NT2/D1 (cell line): ENCODE measurements around the gene TANC1.

ENCODE experiments used
- DNase-seq: peaks from one replicate; pipeline ENCODE4 v3.0.0-alpha.2; 2011; ENCODE audit warnings: low read depth, low spot score
- H3K27me3 ChIP-seq: 2 replicates; pipeline ENCODE4 v1.6.0; 2011; ENCODE audit warnings: mild to moderate bottlenecking; ENCODE audit not compliant: insufficient read length, insufficient read depth
- H3K36me3 ChIP-seq: 2 replicates; pipeline ENCODE4 v1.6.1; 2011; ENCODE audit warnings: mild to moderate bottlenecking, low read length, mixed read lengths; ENCODE audit not compliant: insufficient read depth, insufficient read length
- H3K4me1 ChIP-seq: 2 replicates; pipeline ENCODE4 v1.5.1; 2011; ENCODE audit not compliant: insufficient read depth, insufficient read length
- H3K4me3 ChIP-seq: 2 replicates; pipeline ENCODE4 v1.5.1; 2011; ENCODE audit warnings: low read depth; ENCODE audit not compliant: insufficient read length
- H3K9ac ChIP-seq: 2 replicates; pipeline ENCODE4 v1.6.0; 2011; ENCODE audit warnings: low read depth; ENCODE audit not compliant: insufficient read length
- H3K9me3 ChIP-seq: 2 replicates; pipeline ENCODE4 v1.5.1; 2011; ENCODE audit warnings: mild to moderate bottlenecking, low read length; ENCODE audit not compliant: insufficient read depth
- SUZ12 ChIP-seq: IDR thresholded peaks from 2 replicates; pipeline ENCODE4 v1.6.1; 2011; ENCODE audit not compliant: insufficient read length, insufficient read depth; ENCODE audit errors: extremely low read depth
- YY1 ChIP-seq: IDR thresholded peaks from 2 replicates; pipeline ENCODE4 v1.6.1; 2011; ENCODE audit not compliant: insufficient read length, insufficient read depth
- ZNF274 ChIP-seq: IDR thresholded peaks from 2 replicates; pipeline ENCODE4 v1.6.1; 2011; ENCODE audit warnings: mild to moderate bottlenecking, low read depth, low read length

The TANC1 gene

GRCh38 chr2:158997037-158997790, 28.8 kb downstream of the TANC1 start:
- H3K27me3 ChIP-seq, result no peaks in the 10 kb centered on the region
- peaks cover 3% of the 10 kb centered on the region for H3K4me1 ChIP-seq
- H3K36me3 ChIP-seq, result peaks cover 18% of the 10 kb centered on the region
- H3K9me3 ChIP-seq, result no peaks in the 10 kb centered on the region
- TF ChIP-seq YY1, result no peak
- no peak for TF ChIP-seq SUZ12
- TF ChIP-seq ZNF274, result no peak
- no peak for DNase-seq
- H3K4me3 ChIP-seq, result no peak overlapping the region
- H3K9ac ChIP-seq, result no peak overlapping the region

DNA sequence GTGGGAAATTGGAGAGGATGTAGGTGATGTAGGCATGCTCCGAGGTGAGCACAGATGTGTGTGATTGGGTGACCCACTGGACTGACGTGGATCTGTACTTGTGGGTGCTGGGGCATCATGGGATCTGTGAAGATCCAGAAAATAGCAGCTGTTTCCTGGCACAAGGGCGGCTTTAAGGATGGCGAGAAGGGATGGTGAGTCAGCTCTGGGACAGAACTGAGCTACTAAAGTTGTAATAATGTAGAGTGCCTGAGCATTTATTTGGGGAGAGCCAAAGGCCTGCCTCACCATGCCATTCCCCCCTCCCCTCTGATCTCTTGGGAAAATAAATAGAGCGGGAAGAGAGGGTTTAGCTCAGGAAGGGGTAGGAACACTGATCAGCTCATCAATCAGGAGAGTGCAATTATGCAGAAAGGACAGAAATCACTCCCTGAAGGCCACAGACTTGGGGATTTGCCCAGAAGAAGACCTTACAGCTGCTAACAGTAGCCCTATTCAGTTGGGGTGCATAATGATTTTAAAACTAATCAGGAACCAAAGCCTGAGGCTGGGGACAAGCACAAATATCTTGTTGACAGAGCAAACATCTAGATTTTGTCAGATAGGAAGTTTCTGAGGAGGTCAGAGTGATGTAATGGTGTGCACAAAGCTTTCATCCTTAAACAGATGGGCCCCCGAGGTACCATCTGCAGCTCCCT, 30.3 kb downstream of the TANC1 start:
- Histone ChIP-seq H3K4me1 (peaks cover 3% of the 10 kb centered on the region), H3K36me3 (peaks cover 32% of the 10 kb centered on the region), H3K27me3 (no peaks in the 10 kb centered on the region), H3K9ac (no peak overlapping the region), H3K4me3 (no peak overlapping the region), H3K9me3 (no peaks in the 10 kb centered on the region)
- TF ChIP-seq YY1 (no peak), ZNF274 (no peak), SUZ12 (no peak)
- no peak for DNase-seq

- TF ChIP-seq SUZ12, result no peak
- TF ChIP-seq YY1, result no peak
- TF ChIP-seq ZNF274, result no peak
- peaks cover 3% of the 10 kb centered on the region for H3K4me1 ChIP-seq
- H3K4me3 ChIP-seq, result no peak overlapping the region
- peaks cover 3% of the 10 kb centered on the region for H3K9me3 ChIP-seq
- H3K27me3 ChIP-seq, result no peaks in the 10 kb centered on the region
- no peak overlapping the region for H3K9ac ChIP-seq
- DNase-seq, result no peak
- peaks cover 33% of the 10 kb centered on the region for H3K36me3 ChIP-seq
These were observed 31.0 kb downstream of the TANC1 start for GRCh38 chr2:158999458-158999857.

GRCh38 chr2:159000072-159000471, 31.6 kb downstream of the TANC1 start:
- H3K9ac ChIP-seq, result no peak overlapping the region
- H3K36me3 ChIP-seq, result peaks cover 38% of the 10 kb centered on the region
- H3K4me1 ChIP-seq, result peaks cover 3% of the 10 kb centered on the region
- no peaks in the 10 kb centered on the region for H3K27me3 ChIP-seq
- no peak overlapping the region for H3K4me3 ChIP-seq
- H3K9me3 ChIP-seq, result peaks cover 9% of the 10 kb centered on the region
- no peak for DNase-seq
- TF ChIP-seq SUZ12 (no peak), YY1 (no peak), ZNF274 (no peak)

- TF ChIP-seq SUZ12 (no peak), YY1 (no peak)
- H3K9me3 ChIP-seq, result peaks cover 12% of the 10 kb centered on the region
- DNase-seq, result no peak
These were observed 34.1 kb downstream of the TANC1 start for GRCh38 chr2:159002462-159003111.

GRCh38 chr2:159003555-159003954, 35.1 kb downstream of the TANC1 start:
- Histone ChIP-seq H3K27me3 (no peaks in the 10 kb centered on the region), H3K9ac (no peak overlapping the region), H3K9me3 (peaks cover 12% of the 10 kb centered on the region), H3K36me3 (peaks cover 49% of the 10 kb centered on the region), H3K4me1 (peaks cover 3% of the 10 kb centered on the region), H3K4me3 (no peak overlapping the region)
- no peak for DNase-seq
- no peak for TF ChIP-seq SUZ12
- no peak for TF ChIP-seq YY1
- TF ChIP-seq ZNF274, result no peak

More at GRCh38 chr2:159002462-159003111, 34.1 kb downstream of the TANC1 start:
- H3K4me3 ChIP-seq, result no peak overlapping the region
- H3K36me3 ChIP-seq, result peaks cover 47% of the 10 kb centered on the region
- H3K9ac ChIP-seq, result no peak overlapping the region
- H3K4me1 ChIP-seq, result peaks cover 3% of the 10 kb centered on the region
- H3K27me3 ChIP-seq, result no peaks in the 10 kb centered on the region

DNA sequence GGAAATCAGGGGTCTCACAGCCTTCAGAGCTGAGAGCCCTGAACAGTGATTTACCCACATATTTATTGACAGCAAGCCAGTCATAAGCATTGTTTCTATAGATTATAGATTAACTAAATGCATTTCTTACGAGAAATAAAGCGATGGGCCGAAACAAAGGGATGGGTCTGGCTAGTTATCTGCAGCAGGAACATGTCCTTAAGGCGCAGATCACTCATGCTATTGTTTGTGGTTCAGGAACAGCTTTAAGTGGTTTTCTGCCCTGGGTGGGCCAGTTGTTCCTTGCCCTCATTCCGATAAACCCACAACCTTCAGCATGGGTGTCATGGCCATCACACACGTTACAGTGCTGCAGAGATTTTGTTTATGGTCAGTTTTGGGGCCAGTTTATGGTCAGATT, 36.4 kb downstream of the TANC1 start:
- Histone ChIP-seq H3K36me3 (peaks cover 49% of the 10 kb centered on the region), H3K27me3 (no peaks in the 10 kb centered on the region), H3K9me3 (peaks cover 12% of the 10 kb centered on the region), H3K4me3 (no peak overlapping the region), H3K4me1 (peaks cover 3% of the 10 kb centered on the region), H3K9ac (no peak overlapping the region)
- no peak for DNase-seq
- TF ChIP-seq ZNF274 (no peak), YY1 (no peak), SUZ12 (no peak)
